Activated naive CD4-positive, alpha-beta T cell treated with anti-CD3 and anti-CD28 coated beads, Interleukin-2, amount 50 U/mL, for 16 hours (primary cell): ENCODE results near the gene PLXNC1.

Source experiments
- DNase-seq: peaks from one replicate; pipeline ENCODE4 v3.0.0-alpha.2; 2020

PLXNC1 gene

GRCh38 chr12:94163850-94164249 lies 15.5 kb downstream of the PLXNC1 start:
- no peak for DNase-seq

- no peak for DNase-seq
Measured at GRCh38 chr12:94165138-94165537, 16.8 kb downstream of the PLXNC1 start.

GRCh38 chr12:94165670-94166364 lies 17.4 kb downstream of the PLXNC1 start:
- no peak for DNase-seq

GRCh38 chr12:94167071-94167755 lies 18.8 kb downstream of the PLXNC1 start:
- DNase-seq = no peak

- no peak for DNase-seq
Measured at GRCh38 chr12:94167756-94168416, 19.5 kb downstream of the PLXNC1 start.

- peak; percentile 34 for DNase-seq
Measured at GRCh38 chr12:94169495-94169894, 21.1 kb downstream of the PLXNC1 start.

- no peak for DNase-seq
Measured at GRCh38 chr12:94169966-94170689, 21.8 kb downstream of the PLXNC1 start.

- no peak for DNase-seq
Measured at GRCh38 chr12:94170690-94171594, 22.6 kb downstream of the PLXNC1 start.

- DNase-seq = no peak
Measured at GRCh38 chr12:94171595-94171930, 23.2 kb downstream of the PLXNC1 start.

- peak; percentile 45 for DNase-seq
Measured at GRCh38 chr12:94172031-94172430, 23.7 kb downstream of the PLXNC1 start.

GRCh38 chr12:94172973-94173372 lies 24.6 kb downstream of the PLXNC1 start:
- no peak for DNase-seq

GRCh38 chr12:94173660-94174265 lies 25.4 kb downstream of the PLXNC1 start:
- DNase-seq = no peak

- DNase-seq = peak; percentile 14
Measured at GRCh38 chr12:94174576-94174975, 26.2 kb downstream of the PLXNC1 start.

- no peak for DNase-seq
Measured at GRCh38 chr12:94175763-94176668, 27.6 kb downstream of the PLXNC1 start.

- DNase-seq = no peak
Measured at GRCh38 chr12:94178054-94178453, 29.7 kb downstream of the PLXNC1 start.

GRCh38 chr12:94178882-94179281 lies 30.5 kb downstream of the PLXNC1 start:
- DNase-seq = no peak

GRCh38 chr12:94179723-94180122 lies 31.3 kb downstream of the PLXNC1 start:
- no peak for DNase-seq

GRCh38 chr12:94180558-94181296 lies 32.4 kb downstream of the PLXNC1 start:
- no peak for DNase-seq

GRCh38 chr12:94182986-94183707 lies 34.8 kb downstream of the PLXNC1 start:
- no peak for DNase-seq
